Measurements from ENCODE around the gene ERC2.

ERC2 gene

DNA sequence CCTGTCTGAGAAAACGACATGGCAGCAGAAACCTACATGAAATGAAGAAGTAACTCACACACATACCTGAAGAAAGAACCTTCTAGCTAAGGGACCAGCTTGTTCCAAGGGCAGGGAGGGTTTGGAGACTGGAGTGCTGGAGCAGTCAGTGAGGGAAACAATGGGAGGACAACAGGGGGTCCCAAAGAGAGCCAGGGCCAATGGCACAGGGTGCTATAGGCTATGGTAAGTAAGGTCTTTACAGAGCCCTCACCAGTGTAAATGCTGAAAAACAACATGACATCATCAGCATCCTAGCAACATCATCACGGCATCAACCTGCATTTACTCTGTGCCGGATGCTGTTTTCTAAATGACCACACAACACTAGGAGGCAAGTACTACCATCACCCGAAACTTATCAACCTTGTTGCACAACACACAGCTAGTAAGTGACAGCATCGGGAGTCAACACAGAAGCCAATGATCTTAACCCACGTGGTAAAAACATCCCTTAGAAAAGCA lies 531.7 kb downstream of the ERC2 start:
- Histone ChIP-seq H3K9ac (ENCODE audit: low read depth, low read length) (no peak overlapping the region), H3K9me3 (ENCODE audit: insufficient read depth, low read depth, low read length) (no peaks in the 10 kb centered on the region), H3K27me3 (ENCODE audit: insufficient read depth, low read length) (no peaks in the 10 kb centered on the region), H3K4me1 (ENCODE audit: insufficient read depth, low read length) (no peaks in the 10 kb centered on the region), H3K4me3 (ENCODE audit: low read length) (no peak overlapping the region), H3K27ac (ENCODE audit: low read length) (no peak overlapping the region), H3K36me3 (ENCODE audit: insufficient read depth, low read depth, low read length) (no peaks in the 10 kb centered on the region)

DNA sequence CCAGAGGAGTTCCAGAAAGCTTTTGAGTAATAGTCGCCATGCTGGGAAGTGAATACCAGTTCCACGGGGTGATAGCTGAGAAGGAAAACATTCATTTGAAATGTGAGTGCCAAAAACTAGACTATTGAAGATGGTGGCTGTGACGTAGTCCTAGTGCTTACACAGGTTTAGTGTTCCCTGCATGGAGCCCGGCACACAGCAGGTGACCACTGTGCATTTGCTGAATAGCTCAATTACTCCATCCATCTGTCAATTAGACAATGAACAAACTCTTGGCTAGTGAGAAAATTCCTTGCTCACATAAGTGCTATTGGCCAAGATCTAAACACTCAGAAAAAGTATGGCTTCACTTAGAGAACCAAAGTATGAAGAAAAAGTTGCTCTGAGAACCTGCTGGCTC lies 533.0 kb downstream of the ERC2 start:
- Histone ChIP-seq H3K4me3 (ENCODE audit: low read length) (no peak overlapping the region), H3K9me3 (ENCODE audit: insufficient read depth, low read depth, low read length) (no peaks in the 10 kb centered on the region), H3K36me3 (ENCODE audit: insufficient read depth, low read depth, low read length) (no peaks in the 10 kb centered on the region), H3K9ac (ENCODE audit: low read depth, low read length) (no peak overlapping the region), H3K27me3 (ENCODE audit: insufficient read depth, low read length) (no peaks in the 10 kb centered on the region), H3K27ac (ENCODE audit: low read length) (no peak overlapping the region), H3K4me1 (ENCODE audit: insufficient read depth, low read length) (no peaks in the 10 kb centered on the region)

DNA sequence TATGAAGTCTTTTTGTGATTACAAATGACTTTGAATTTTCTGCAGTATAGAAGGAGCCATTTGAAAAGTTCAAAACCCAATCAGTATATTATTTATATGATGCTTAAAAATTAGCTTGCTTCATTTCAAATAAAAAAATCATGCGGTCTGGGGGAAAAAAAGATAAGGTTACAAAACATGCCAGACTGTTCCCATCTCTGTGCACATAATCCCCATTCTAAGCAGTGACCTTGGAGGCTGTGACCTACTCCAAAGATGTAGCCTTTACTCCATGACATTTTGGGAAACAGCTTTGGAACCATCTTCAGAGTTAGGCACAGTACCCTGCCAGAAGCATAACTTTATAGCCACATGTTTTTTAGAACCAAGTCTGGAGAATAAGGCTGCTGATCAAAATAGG lies 533.5 kb downstream of the ERC2 start:
- Histone ChIP-seq H3K27ac (ENCODE audit: low read length) (no peak overlapping the region), H3K36me3 (ENCODE audit: insufficient read depth, low read depth, low read length) (no peaks in the 10 kb centered on the region), H3K4me3 (ENCODE audit: low read length) (no peak overlapping the region), H3K27me3 (ENCODE audit: insufficient read depth, low read length) (no peaks in the 10 kb centered on the region), H3K9me3 (ENCODE audit: insufficient read depth, low read depth, low read length) (no peaks in the 10 kb centered on the region), H3K9ac (ENCODE audit: low read depth, low read length) (no peak overlapping the region), H3K4me1 (ENCODE audit: insufficient read depth, low read length) (no peaks in the 10 kb centered on the region)

DNA sequence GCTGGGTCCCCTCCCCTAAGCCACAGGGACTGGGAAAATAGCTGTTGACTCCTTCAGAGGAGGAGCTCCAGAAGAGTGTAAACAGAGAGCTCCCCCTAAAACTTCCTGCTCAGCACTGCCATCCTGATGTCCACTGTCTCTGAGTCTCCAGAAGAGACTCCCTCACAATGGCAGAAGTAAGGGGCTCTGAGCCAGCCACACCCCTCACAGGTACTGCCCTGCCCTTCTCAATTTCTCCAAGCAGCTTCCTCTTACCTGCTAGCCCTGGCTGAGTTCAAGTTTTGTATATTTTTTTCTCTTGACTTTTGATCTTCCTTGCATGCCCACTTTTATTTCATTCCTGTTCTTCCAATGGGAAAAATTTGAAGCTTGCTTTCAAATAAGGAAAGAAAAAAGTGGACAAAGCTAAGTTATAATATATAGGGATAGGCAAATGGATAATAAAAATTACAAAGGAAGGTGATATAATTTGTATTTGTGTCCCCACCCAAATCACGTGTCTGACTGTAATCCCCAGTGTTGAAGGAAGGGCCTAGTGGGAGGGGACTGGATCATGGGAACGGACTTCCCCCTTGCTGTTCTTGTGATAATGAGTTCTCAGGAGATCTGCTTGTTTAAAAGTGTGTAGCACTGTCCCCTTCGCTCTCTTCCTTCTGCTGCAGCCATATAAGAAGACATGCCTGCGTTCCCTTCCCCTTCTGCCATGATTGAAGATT lies 539.0 kb downstream of the ERC2 start:
- Histone ChIP-seq H3K9ac (ENCODE audit: low read depth, low read length) (no peak overlapping the region), H3K4me3 (ENCODE audit: low read length) (no peak overlapping the region), H3K9me3 (ENCODE audit: insufficient read depth, low read depth, low read length) (no peaks in the 10 kb centered on the region), H3K27me3 (ENCODE audit: insufficient read depth, low read length) (no peaks in the 10 kb centered on the region), H3K4me1 (ENCODE audit: insufficient read depth, low read length) (no peaks in the 10 kb centered on the region), H3K36me3 (ENCODE audit: insufficient read depth, low read depth, low read length) (no peaks in the 10 kb centered on the region), H3K27ac (ENCODE audit: low read length) (no peak overlapping the region)

DNA sequence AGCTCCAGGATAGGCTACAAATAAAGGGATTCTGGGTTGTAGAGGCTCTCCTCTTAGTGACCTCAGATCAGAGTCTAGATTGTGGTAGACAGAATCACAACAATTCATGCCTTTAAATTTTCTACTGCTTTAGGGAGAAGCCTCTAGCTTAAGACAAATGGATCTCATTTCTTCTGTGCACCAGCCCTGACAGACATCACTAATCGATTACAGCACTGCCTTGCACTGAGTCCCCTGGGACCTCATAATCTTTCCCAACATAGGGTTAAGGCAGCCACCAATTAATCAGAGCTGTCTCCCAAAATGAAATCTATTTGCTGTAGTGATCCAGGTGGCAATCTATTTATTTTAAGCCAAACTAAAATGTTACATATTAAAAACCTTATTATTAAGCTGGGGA lies 544.6 kb downstream of the ERC2 start:
- Histone ChIP-seq H3K4me1 (ENCODE audit: insufficient read depth, low read length) (no peaks in the 10 kb centered on the region; the same call in 1 of the 2 replicates), H3K9me3 (ENCODE audit: insufficient read depth, low read depth, low read length) (no peaks in the 10 kb centered on the region), H3K9ac (ENCODE audit: low read depth, low read length) (no peak overlapping the region)

DNA sequence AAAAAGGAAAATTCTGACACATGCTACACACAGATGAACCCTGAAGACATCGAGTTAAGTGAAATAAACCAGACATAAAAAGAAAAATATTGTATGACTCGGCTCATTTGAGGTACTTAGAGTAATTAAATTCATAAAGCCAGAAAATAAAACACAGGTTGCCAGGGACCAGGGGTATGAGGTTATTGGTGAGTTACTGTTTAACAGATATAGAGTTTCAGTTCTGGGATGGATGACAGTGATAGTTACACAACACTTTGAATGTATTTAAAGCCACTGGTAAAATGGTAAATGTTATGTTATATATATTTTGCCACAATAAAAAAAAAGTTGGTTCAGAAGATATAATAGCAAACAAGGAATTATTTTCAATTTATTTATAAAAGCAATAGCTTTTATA lies 545.1 kb downstream of the ERC2 start:
- no peaks in the 10 kb centered on the region for H3K36me3 ChIP-seq (ENCODE audit: insufficient read depth, low read depth, low read length)
- H3K4me3 ChIP-seq (ENCODE audit: low read length), result no peak overlapping the region
- no peak overlapping the region for H3K27ac ChIP-seq (ENCODE audit: low read length)
- no peaks in the 10 kb centered on the region for H3K27me3 ChIP-seq (ENCODE audit: insufficient read depth, low read length)
- H3K9ac ChIP-seq (ENCODE audit: low read depth, low read length), result no peak overlapping the region
- H3K9me3 ChIP-seq (ENCODE audit: insufficient read depth, low read depth, low read length), result no peaks in the 10 kb centered on the region
- no peaks in the 10 kb centered on the region; the same call in 1 of the 2 replicates for H3K4me1 ChIP-seq (ENCODE audit: insufficient read depth, low read length)

More for the DNA sequence above, 544.6 kb downstream of the ERC2 start:
- H3K36me3 ChIP-seq (ENCODE audit: insufficient read depth, low read depth, low read length), result no peaks in the 10 kb centered on the region
- no peak overlapping the region for H3K27ac ChIP-seq (ENCODE audit: low read length)
- no peak overlapping the region for H3K4me3 ChIP-seq (ENCODE audit: low read length)
- no peaks in the 10 kb centered on the region for H3K27me3 ChIP-seq (ENCODE audit: insufficient read depth, low read length)

DNA sequence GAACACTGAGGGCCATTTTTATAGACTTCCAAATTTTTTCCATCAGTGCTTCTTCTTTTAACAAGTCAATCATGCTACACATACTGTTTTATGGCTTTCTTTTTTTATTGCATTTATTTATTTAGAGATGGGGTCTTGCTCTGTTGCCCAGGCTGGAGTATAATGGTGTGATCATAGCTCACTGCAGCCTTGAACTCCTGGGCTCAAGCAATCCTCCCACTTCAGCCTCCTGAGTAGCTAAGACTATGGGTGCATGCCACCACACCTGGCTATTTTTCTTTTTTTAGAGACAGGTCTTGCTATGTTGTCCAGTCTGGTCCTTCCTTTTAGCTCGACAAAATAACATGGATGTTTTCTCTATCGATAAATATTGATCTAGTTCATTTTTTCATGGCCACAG lies 555.4 kb downstream of the ERC2 start:
- Histone ChIP-seq H3K4me3 (ENCODE audit: low read length) (no peak overlapping the region), H3K27ac (ENCODE audit: low read length) (no peak overlapping the region), H3K9ac (ENCODE audit: low read depth, low read length) (no peak overlapping the region), H3K36me3 (ENCODE audit: insufficient read depth, low read depth, low read length) (no peaks in the 10 kb centered on the region), H3K4me1 (ENCODE audit: insufficient read depth, low read length) (no peaks in the 10 kb centered on the region), H3K27me3 (ENCODE audit: insufficient read depth, low read length) (no peaks in the 10 kb centered on the region), H3K9me3 (ENCODE audit: insufficient read depth, low read depth, low read length) (no peaks in the 10 kb centered on the region)

DNA sequence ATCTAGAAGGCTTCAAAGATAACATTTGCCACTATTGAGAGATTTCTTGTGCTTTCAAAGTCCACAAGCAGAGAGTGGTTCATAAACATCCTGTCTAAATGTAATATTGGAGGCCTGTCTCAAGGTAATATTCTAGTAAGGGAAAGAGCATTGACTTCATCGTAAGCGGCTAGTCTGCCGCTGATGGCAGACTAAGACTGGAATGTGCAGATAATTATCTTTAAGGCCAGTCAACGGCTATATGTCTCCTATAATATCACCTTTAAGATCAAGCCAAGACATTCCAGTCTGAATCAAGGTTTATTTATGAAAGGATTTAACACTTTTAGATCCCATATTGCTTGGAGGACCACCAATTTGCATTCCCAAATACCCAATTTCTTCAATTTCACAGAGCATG lies 557.0 kb downstream of the ERC2 start:
- Histone ChIP-seq H3K27ac (ENCODE audit: low read length) (no peak overlapping the region), H3K36me3 (ENCODE audit: insufficient read depth, low read depth, low read length) (no peaks in the 10 kb centered on the region), H3K27me3 (ENCODE audit: insufficient read depth, low read length) (no peaks in the 10 kb centered on the region), H3K9ac (ENCODE audit: low read depth, low read length) (no peak overlapping the region), H3K9me3 (ENCODE audit: insufficient read depth, low read depth, low read length) (no peaks in the 10 kb centered on the region), H3K4me1 (ENCODE audit: insufficient read depth, low read length) (no peaks in the 10 kb centered on the region), H3K4me3 (ENCODE audit: low read length) (no peak overlapping the region)

DNA sequence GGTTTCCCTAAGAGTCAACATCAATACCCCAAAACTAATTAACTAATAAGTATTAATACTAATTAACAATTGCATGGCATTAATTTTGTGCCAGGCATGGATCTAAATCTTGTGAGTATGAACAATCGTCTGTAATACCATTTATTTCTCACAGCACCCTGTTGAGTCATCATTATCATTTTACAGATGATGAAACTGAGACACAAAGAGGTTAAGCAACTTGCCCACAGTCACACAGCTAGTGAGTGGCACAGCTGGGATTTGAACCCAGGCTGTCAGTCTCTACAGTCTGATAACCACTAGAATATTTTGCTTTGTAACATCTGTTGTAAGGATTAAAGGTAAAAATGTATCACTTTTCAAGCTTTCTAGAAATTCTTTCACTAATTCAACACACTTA lies 557.7 kb downstream of the ERC2 start:
- no peaks in the 10 kb centered on the region for H3K27me3 ChIP-seq (ENCODE audit: insufficient read depth, low read length)
- no peak overlapping the region for H3K9ac ChIP-seq (ENCODE audit: low read depth, low read length)
- no peak overlapping the region for H3K4me3 ChIP-seq (ENCODE audit: low read length)
- H3K27ac ChIP-seq (ENCODE audit: low read length), result no peak overlapping the region
- H3K36me3 ChIP-seq (ENCODE audit: insufficient read depth, low read depth, low read length), result no peaks in the 10 kb centered on the region
- no peaks in the 10 kb centered on the region for H3K9me3 ChIP-seq (ENCODE audit: insufficient read depth, low read depth, low read length)
- no peaks in the 10 kb centered on the region for H3K4me1 ChIP-seq (ENCODE audit: insufficient read depth, low read length)

DNA sequence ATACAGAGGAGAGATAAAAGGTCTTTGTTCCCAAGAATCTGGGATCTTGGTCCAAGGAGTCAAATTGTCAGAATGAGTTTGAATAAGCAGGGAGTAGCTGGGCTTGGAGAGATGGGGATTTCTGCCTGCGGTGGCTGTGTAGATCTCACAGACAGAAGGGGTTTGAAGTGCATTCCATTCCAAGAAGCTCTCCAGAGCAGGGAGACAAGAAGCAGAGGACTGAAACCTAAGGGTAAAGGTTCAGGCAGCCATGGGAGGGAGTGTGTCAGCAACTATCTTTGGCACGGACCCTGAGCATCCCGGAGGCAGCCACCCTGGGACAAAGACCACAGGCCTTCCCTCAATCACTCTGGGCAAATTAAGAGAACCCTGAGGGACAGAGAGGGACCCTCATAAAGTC lies 558.9 kb downstream of the ERC2 start:
- no peaks in the 10 kb centered on the region for H3K27me3 ChIP-seq (ENCODE audit: insufficient read depth, low read length)
- H3K4me1 ChIP-seq (ENCODE audit: insufficient read depth, low read length), result no peaks in the 10 kb centered on the region
- H3K27ac ChIP-seq (ENCODE audit: low read length), result no peak overlapping the region
- H3K9me3 ChIP-seq (ENCODE audit: insufficient read depth, low read depth, low read length), result no peaks in the 10 kb centered on the region
- no peak overlapping the region for H3K9ac ChIP-seq (ENCODE audit: low read depth, low read length)
- no peaks in the 10 kb centered on the region for H3K36me3 ChIP-seq (ENCODE audit: insufficient read depth, low read depth, low read length)
- H3K4me3 ChIP-seq (ENCODE audit: low read length), result no peak overlapping the region

DNA sequence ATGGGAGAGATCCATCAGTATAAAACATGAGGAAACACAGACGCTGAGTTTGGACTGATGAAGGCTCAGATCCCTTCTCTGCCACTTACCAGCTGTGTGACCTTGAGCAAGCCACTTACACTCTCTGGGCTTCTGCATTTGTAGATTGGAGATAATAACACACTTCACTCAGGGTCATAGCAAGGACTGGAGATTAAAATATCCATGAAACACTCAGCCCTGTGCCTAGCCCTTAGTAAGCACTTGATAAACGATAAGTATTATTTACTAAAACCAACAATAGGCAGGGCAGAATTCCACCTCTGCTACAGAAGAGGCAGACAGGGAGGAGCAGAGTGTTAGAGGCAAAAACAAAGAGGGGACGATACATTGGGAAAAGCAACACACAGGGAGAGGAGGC lies 560.7 kb downstream of the ERC2 start:
- Histone ChIP-seq H3K9ac (ENCODE audit: low read depth, low read length) (no peak overlapping the region), H3K9me3 (ENCODE audit: insufficient read depth, low read depth, low read length) (no peaks in the 10 kb centered on the region), H3K36me3 (ENCODE audit: insufficient read depth, low read depth, low read length) (no peaks in the 10 kb centered on the region), H3K4me3 (ENCODE audit: low read length) (no peak overlapping the region), H3K27me3 (ENCODE audit: insufficient read depth, low read length) (no peaks in the 10 kb centered on the region), H3K27ac (ENCODE audit: low read length) (no peak overlapping the region), H3K4me1 (ENCODE audit: insufficient read depth, low read length) (no peaks in the 10 kb centered on the region)

DNA sequence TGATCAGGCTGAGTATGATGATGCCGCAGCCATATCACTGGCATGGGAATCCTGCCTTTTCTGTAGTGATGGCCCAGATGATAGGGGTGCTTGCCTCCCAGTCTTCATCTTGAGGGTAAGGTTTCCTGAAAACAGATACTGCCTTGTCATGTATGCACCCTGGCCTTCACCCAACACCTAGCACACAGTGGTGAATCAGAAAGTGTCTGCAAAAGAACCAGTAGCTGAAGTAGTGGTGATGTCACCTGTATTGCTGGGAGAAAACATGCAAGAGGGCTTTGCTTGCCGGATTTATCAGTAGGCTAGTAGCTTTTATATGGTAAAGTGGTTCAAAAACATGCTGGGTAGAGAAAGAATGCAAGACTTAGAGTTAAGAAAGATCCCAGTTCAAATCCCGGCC lies 561.4 kb downstream of the ERC2 start:
- Histone ChIP-seq H3K27me3 (ENCODE audit: insufficient read depth, low read length) (no peaks in the 10 kb centered on the region), H3K4me1 (ENCODE audit: insufficient read depth, low read length) (no peaks in the 10 kb centered on the region), H3K36me3 (ENCODE audit: insufficient read depth, low read depth, low read length) (no peaks in the 10 kb centered on the region), H3K27ac (ENCODE audit: low read length) (no peak overlapping the region), H3K9me3 (ENCODE audit: insufficient read depth, low read depth, low read length) (no peaks in the 10 kb centered on the region), H3K4me3 (ENCODE audit: low read length) (no peak overlapping the region), H3K9ac (ENCODE audit: low read depth, low read length) (no peak overlapping the region)

Measured in iPS-20b (cell line).